ENCODE measurements around the gene TENM3. TPM values are rescaled to one million over a fixed set of nuclear protein-coding genes. Genes with fewer than 3 reads are reported as not detected.

The TENM3 gene
- total RNA-seq, 1 donor: 24.2 TPM

DNA sequence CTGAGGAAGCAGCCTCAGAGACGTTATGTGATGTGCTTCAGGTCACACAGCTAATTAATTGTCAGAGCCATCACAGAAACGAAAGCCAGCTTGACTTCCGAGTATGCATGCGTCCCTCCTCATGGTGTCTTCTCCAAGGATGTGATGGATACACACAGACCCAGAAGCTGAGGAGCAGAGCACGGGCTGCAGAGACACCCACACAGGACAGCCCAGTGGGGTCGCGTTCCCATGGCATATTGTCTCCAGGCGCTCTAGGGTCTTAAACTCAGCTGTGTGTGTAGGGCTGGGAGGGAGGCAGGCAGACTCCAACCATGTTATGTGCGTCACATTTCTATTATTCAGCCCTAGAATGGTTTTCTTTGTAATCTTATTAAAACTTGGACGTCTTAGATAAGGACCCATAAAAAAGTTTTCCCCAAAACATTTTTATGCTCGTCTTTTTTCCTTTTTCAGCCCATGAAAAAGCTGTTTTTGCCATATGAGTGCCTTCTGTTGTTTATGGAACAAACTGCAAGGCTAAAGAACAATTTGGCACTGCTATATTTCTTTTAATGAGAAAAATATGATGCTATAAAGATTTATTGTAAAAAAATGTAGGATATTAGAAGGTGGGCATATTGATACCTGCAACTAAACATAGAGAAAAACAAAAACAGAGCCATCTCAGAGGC lies 48.5 kb downstream of the TENM3 start:
- TF ChIP-seq, protein P1, sequence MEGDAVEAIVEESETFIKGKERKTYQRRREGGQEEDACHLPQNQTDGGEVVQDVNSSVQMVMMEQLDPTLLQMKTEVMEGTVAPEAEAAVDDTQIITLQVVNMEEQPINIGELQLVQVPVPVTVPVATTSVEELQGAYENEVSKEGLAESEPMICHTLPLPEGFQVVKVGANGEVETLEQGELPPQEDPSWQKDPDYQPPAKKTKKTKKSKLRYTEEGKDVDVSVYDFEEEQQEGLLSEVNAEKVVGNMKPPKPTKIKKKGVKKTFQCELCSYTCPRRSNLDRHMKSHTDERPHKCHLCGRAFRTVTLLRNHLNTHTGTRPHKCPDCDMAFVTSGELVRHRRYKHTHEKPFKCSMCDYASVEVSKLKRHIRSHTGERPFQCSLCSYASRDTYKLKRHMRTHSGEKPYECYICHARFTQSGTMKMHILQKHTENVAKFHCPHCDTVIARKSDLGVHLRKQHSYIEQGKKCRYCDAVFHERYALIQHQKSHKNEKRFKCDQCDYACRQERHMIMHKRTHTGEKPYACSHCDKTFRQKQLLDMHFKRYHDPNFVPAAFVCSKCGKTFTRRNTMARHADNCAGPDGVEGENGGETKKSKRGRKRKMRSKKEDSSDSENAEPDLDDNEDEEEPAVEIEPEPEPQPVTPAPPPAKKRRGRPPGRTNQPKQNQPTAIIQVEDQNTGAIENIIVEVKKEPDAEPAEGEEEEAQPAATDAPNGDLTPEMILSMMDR (IDR thresholded peaks at IDR 0.05; ENCODE audit: insufficient read depth, low read depth, low read length): no peak
- DNase-seq (ENCODE audit: low read depth): no peak
- H3K4me3 ChIP-seq (ENCODE audit: low read depth, low read length): no peak overlapping the region

DNA sequence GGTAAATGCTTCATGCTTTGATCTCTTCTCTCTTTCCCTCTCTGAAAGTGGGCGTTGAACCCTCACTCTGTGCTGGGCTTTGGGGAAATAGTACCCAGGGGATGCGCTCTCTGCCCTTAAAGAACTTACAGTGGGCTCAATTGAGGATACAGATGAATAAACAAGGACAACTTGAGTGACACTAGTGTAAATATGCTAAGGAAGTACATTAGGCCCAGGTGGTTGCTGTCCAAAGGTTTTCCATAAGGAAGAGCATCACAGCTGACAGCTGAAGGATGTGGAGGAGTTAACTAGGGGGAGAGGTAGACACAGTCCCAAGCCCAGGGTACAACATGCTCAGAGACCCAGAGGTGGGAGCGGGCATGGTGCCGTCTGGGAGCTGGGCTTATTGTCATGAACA lies 49.4 kb downstream of the TENM3 start:
- TF ChIP-seq, protein P1 (IDR thresholded peaks at IDR 0.05; ENCODE audit: insufficient read depth, low read depth, low read length): no peak
- H3K4me3 ChIP-seq (ENCODE audit: low read depth, low read length): no peak overlapping the region
- no peak for DNase-seq (ENCODE audit: low read depth)

DNA sequence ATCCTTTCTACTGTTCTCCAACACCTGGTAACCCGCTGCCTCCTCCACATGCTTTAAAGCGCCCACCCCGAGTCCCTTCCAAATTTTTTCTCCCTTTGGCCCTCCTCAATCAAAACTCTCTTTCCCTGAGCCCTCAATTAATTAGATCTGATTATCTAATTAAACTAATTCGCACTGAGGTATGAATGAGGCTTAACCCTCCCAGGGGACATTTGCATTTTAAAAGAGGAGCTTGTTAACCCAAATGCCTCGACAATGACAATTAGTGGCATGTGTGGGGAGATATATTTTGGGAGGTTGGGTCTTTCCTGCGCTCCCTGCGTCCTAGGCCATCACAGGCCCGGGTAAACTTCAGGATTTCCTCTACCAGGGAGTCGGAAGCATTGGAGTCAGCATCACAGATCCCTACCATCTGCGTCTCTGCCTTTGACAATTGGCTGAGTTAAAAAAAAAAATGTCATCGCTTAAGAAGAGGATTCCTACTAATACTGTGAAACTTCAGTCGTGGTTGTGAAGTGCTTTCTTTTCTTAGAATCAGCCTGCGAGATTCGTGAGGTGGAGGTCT lies 50.6 kb downstream of the TENM3 start:
- no peak overlapping the region for H3K4me3 ChIP-seq (ENCODE audit: low read depth, low read length)
- no peak for DNase-seq (ENCODE audit: low read depth)
- TF ChIP-seq, protein P1 (IDR thresholded peaks at IDR 0.05; ENCODE audit: insufficient read depth, low read depth, low read length): no peak

DNA sequence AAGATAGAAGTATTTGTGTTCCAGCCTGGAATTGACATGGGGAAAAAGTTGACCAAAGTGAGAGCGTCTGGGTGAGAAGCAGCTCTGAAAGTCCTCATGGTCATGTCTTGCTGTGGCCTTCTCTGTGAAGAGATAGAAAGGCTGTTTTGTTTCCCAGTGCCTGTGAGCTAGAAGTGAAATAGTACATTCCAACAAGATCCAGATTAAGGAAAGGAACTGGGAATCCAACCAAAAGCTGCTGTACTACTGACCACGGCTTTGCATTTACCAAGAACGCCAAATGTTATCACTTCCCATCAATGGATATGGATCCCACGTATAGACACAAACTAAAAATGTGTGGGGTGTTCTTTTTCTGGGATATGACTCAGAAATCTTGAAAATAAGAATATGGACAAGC lies 51.2 kb downstream of the TENM3 start:
- TF ChIP-seq, protein P1 (IDR thresholded peaks at IDR 0.05; ENCODE audit: insufficient read depth, low read depth, low read length): no peak
- DNase-seq (ENCODE audit: low read depth): no peak
- H3K4me3 ChIP-seq (ENCODE audit: low read depth, low read length): no peak overlapping the region

DNA sequence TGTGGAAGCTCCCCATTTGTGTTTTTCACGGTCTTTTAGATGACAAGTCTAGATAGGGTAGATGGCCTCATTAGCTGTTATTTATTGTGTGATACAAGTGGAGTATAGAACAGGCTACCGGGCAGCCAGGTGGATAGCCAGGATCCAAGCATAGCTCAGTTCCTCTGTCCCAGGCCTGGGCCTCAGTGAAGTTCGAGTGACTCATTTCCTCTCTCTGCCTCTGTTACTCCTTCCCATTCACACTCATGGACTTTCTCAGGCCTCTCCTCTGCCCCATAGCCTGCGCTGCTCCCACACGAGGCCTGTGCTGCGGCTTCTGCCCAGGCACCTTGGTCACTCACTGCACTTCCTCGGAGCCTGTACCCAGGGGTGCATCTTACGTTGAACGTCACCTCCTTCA lies 54.5 kb downstream of the TENM3 start:
- TF ChIP-seq, protein P1 (IDR thresholded peaks at IDR 0.05; ENCODE audit: insufficient read depth, low read depth, low read length): no peak
- no peak overlapping the region for H3K4me3 ChIP-seq (ENCODE audit: low read depth, low read length)
- DNase-seq (ENCODE audit: low read depth): peak; percentile 17

DNA sequence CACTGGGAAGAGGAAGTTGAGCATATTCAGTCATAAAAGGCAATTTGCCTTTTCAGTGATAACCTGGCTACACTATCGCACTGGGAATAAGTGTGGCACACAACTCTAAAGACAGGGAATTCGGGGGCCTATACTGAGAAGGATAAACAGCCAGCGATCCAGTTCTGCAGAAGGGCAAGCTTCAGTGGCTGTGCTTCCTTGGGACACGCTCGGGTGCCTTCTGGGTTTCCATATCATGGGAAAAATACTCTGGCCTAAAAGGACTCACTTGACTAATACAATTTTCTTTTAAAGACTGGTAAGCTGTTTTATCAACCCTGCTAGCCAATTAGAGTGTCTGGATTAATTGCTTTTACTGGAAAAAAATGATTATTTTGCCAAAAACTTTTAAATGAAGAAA lies 58.5 kb downstream of the TENM3 start:
- no peak overlapping the region for H3K4me3 ChIP-seq (ENCODE audit: low read depth, low read length)
- no peak for DNase-seq (ENCODE audit: low read depth)
- TF ChIP-seq, protein P1 (IDR thresholded peaks at IDR 0.05; ENCODE audit: insufficient read depth, low read depth, low read length): no peak

DNA sequence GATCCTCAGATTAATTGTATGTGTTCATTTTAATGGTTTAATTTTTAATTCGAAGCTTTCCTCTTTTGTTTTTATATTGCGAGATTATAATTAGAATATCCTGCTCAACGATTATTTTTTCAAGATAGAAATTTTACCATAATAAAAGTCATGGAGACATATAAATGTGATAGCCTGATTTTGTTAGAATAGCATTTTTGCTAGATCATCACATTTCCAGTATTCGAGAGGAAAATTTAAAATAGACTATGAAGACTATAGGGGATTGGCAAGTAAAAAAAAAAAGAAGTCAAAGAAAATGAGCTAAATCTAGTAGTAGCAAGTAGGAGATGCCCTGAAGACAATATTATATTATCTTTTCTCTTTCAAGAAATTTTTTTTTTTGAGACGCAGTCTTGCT lies 60.6 kb downstream of the TENM3 start:
- no peak overlapping the region for H3K4me3 ChIP-seq (ENCODE audit: low read depth, low read length)
- DNase-seq (ENCODE audit: low read depth): no peak
- TF ChIP-seq, protein P1 (IDR thresholded peaks at IDR 0.05; ENCODE audit: insufficient read depth, low read depth, low read length): no peak
